CD4-positive, alpha-beta memory T cell (primary cell): ENCODE measurements around the gene NDUFV3. TPM values are rescaled to one million over a fixed set of nuclear protein-coding genes. Genes with fewer than 3 reads are reported as not detected.

Experiments used
- microRNA-seq: library from miRNA; unstranded; fragments of <30 nt; microRNA quantifications from one replicate; pipeline ENCODE4 v1.2.0, GENCODE V29; 2021; ENCODE audit warnings: borderline replicate concordance, borderline number of aligned reads, borderline microRNAs expressed, mixed read lengths
- polyA plus RNA-seq, 2 donors: library from polyadenylated mRNA; unstranded; fragments of 300-500 nt; fragmentation: Illumina TruSeq; gene quantifications; one replicate each; pipeline ENCODE4 v1.2.3, GENCODE V29; 2021
- total RNA-seq, 2 experiments: library from RNA; stranded (reverse); gene quantifications; one replicate each; pipeline ENCODE4 v1.2.3, GENCODE V29; 2021

Gene NDUFV3
- total and polyA plus RNA-seq, 4 experiments from 2014 or later = 9.1 to 33.2 (median 25.8) TPM

Small RNA genes within 50 kb of the gene (microRNA-seq; reads per million reads assigned to microRNA genes)
- gene MIR5692B = not detected

Other genes starting within 250 kb of the NDUFV3 start
- 1 to 10 TPM; 6.9 to 9.2 TPM for gene PDE9A, start 239.7 kb upstream of the NDUFV3 start, total RNA-seq
- gene PDE9A, start 239.7 kb upstream of the NDUFV3 start, polyA plus RNA-seq = 1 to 10 TPM; 2.2 to 3.7 TPM
- gene WDR4, start 13.8 kb upstream of the NDUFV3 start, total RNA-seq = 10 to 100 TPM; 23.5 to 27.5 TPM
- gene WDR4, start 13.8 kb upstream of the NDUFV3 start, polyA plus RNA-seq = 10 to 100 TPM in 1 of 2 donors, 1 to 10 TPM in 1; 7.3 to 10.6 TPM
- not detected for gene ERVH48-1, start 32.3 kb downstream of the NDUFV3 start, total RNA-seq
- not detected for gene ERVH48-1, start 32.3 kb downstream of the NDUFV3 start, polyA plus RNA-seq
- 10 to 100 TPM; 21.5 to 24.8 TPM for gene PKNOX1, start 81.3 kb downstream of the NDUFV3 start, total RNA-seq
- gene PKNOX1, start 81.3 kb downstream of the NDUFV3 start, polyA plus RNA-seq = 10 to 100 TPM; 17.8 to 25.0 TPM
- gene CBS, start 182.5 kb downstream of the NDUFV3 start, total RNA-seq = under 1 TPM in 1 of 2 experiments, not detected in 1; 0.81 TPM
- gene CBS, start 182.5 kb downstream of the NDUFV3 start, polyA plus RNA-seq = not detected
- 10 to 100 TPM; 71.3 to 81.7 TPM for gene U2AF1, start 214.3 kb downstream of the NDUFV3 start, total RNA-seq
- 10 to 100 TPM; 71.1 to 96.0 TPM for gene U2AF1, start 214.3 kb downstream of the NDUFV3 start, polyA plus RNA-seq